GM11168 (cell line): ENCODE data around the gene C14orf93.

ENCODE experiments used
- in situ Hi-C: fragments of 300-500 bp; cut with MboI; formaldehyde crosslinking; loops from one replicate; pipeline ENCODE4 v1.12.0; 2022; ENCODE audit warnings: low sequenced_read_pairs; ENCODE audit not compliant: unreplicated experiment

Gene C14orf93, protein sequence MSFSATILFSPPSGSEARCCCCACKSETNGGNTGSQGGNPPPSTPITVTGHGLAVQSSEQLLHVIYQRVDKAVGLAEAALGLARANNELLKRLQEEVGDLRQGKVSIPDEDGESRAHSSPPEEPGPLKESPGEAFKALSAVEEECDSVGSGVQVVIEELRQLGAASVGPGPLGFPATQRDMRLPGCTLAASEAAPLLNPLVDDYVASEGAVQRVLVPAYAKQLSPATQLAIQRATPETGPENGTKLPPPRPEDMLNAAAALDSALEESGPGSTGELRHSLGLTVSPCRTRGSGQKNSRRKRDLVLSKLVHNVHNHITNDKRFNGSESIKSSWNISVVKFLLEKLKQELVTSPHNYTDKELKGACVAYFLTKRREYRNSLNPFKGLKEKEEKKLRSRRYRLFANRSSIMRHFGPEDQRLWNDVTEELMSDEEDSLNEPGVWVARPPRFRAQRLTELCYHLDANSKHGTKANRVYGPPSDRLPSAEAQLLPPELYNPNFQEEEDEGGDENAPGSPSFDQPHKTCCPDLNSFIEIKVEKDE

GRCh38 chr14:23009939-23010726 lies at the start of gene C14orf93:
TSS of gene C14orf93 (minus strand) at chr14:23010143. CDS start at chr14:22999023, 11,120 bp downstream.
- in situ Hi-C loops, result no loop called here

DNA sequence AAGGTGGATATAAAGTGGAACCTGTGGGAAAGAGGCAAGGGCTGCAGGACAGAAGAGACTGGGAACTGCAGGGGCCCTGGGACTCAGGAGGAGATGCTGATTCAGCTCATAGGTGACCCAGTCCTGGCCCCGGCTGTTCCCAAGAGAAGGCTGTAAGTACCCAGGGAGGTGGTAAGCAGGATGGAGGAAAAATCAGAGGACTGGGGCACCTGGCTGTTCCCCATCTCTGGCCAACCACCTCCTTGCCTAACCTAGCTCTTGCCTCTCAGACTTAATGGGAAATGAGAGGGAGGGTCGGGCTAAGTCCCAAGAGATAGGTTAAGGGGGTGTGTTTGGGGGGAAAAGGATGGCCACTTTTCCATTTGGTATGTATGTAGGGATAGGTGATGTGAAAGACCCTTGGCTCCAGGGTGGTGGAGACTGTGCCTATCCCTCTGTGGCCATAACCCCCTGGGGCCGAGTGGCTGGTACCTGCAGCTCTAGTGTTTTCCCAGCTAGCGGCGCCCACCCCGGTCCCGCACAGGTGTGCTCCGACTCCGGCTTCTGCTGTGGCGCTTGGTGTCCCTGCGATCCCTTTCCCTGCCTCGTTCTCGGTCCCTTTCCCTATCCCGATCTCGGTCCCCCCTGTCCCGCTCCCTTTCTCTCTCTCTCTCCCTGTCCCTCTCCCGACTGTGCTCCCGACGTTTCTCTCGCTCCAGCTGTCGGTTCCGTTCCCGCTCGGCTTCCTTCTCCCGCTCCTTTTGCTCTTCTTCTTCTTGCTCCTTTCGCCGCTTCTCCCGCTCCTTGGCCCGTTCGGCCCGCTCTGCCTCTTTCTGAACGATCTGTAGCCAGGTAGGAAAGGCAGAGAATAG lies 48.9 kb upstream of the C14orf93 start:
- in situ Hi-C loops, result no loop called here

DNA sequence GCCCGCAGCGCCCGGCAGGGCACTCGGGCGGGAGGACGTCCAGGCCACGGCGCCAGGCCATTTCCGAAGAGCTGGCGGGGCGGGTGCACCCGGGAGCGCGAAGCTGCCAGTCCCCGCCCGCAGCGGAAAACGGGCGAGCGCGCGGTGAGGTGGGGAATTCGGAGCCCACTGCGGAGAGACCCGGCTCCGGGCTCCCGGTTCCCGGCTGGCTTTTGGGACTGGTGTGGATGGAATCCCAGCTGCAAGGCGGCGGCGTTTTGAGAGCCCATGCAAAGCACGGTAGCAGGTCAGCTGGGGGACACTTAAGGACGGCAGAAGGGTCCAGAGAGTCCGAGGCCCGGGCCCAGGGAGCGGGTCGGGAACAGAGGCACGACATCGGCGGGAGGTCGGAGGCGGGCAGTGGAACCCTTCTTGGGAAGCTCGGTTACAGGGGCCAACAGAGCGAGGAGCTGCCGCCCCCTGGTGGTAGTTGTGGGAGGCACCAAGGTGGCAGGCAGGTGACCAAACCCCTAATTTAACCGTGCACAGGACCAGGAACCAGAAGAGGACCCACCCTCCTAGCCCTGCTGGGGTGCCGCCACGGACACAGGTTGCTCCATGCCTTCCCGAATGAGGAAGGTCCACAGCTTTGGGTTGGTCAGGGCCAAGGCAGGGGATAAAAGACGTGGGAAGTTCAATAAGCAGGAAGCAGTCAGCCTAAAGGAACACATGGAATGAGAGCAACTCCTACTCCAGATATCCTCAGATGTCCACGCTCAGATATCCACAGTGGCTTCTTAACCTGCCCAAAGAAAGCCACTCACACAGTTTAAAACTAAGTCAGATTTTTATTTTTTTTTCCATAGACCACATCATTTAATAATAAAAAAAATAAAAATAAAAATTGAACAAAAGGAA lies 48.1 kb upstream of the C14orf93 start:
- in situ Hi-C loops, result no loop called here

- in situ Hi-C loops, result no loop called here
Observed at GRCh38 chr14:23056956-23057756, 47.2 kb upstream of the C14orf93 start, which contains the start of gene CDH24. TSS of gene CDH24 (minus strand) at chr14:23057520. CDS start at chr14:23055733, 1,787 bp downstream.

GRCh38 chr14:23056145-23056955 lies 46.4 kb upstream of the C14orf93 start:
- in situ Hi-C loops, result no loop called here

DNA sequence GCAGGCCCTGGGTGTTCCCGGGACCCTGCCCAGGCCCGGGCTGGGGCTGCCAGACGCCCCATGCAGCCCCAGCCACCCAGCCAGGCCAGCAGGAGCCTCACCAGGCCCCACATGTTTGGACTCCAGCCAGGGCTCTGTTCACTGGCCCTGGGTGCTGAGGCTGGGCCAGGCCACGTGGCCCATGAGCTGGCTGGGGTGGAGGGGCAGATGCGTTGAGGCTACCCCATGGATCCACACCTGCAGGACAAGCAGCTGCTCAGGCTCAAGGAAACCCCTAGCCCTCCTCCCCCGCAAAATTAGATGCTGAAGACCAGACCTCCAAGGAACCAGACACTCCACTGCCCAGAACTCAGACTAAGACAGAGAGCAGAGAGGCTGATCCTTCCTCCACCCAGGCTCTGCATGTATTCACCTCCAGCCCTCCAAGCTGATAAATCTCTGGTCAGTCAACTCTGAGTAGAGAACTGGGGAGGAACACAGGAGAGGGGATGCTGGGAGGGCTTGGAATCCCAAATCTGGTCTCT lies 45.7 kb upstream of the C14orf93 start:
- in situ Hi-C loops, result no loop called here

DNA sequence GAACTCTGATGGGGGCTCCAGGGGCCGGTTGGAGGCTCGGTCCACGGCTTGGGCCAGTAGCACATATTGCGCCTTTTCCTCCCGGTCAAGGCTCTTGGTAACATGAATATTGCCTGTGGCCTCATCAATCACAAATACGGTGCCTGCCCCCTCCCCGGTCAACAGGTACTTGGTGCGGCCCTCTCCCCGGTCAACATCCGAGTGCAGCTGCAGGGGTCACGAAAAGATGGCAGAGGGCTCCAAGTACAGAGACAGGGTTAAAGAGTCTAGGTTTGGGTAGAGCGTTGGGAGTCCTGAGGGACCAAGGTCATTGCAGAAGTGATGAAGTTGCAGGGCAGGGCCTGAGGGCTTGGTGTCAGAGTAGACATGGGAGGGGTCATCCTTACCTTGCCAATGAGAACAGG lies 45.2 kb upstream of the C14orf93 start:
- in situ Hi-C loops, result no loop called here

DNA sequence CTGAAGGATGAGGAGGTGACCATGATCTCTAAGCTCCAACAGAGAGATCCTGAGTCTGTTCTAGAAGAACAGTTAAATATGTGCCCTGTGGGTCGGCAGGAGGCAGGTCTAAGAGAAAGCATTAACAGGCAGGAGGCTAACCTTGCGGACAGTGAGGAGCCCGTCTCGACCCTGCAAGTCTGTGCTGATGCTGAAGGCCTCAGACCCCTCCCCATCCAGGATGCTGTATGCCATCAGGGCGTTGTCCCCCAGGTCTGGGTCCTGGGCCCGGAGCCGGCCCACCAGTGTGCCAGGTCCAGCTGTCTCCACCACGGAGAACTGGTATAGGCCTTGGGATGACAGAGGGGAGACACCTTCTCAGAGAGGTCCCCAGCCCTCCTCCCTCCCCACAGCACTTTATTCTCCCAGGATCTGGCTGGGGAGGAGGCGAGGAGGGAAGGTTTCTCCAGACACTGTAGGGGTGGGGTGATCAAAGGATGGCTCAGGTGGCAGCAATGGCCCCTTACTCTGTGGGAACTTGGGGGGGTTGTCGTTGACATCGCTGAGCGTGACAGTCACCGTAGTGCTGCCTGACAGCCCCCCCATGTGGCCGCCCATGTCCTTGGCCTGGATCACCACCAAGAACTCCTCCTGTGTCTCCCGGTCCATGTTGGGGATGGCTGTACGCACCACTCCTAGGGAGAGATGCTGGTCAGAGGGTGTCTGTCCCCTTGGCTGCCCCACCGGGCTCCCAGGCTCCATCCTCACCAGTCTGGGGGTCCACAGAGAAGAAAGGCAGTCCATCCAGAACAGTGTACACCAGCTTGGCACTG lies 44.3 kb upstream of the C14orf93 start:
- in situ Hi-C loops, result no loop called here

GRCh38 chr14:23053426-23053825 lies 43.5 kb upstream of the C14orf93 start:
- in situ Hi-C loops, result no loop called here

DNA sequence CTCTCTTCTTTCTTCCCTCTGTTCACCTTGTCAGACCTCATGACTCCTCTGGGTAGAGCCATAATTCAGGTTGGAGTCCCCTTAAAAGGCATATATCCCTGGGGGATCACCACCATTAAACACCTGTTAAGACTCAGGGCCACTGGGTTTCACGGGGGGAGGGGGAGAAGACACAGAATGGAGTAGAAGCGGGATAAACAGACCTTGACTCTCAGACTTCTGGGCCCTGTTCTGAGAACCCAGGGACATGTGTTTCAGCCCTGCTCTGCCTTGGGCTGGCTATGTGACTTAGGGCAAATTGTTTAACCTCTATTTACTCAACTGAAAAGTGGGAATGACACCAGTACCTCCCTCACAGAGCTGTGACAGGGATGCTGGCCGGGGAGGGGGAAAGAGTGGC lies 42.7 kb upstream of the C14orf93 start:
- in situ Hi-C loops, result no loop called here

DNA sequence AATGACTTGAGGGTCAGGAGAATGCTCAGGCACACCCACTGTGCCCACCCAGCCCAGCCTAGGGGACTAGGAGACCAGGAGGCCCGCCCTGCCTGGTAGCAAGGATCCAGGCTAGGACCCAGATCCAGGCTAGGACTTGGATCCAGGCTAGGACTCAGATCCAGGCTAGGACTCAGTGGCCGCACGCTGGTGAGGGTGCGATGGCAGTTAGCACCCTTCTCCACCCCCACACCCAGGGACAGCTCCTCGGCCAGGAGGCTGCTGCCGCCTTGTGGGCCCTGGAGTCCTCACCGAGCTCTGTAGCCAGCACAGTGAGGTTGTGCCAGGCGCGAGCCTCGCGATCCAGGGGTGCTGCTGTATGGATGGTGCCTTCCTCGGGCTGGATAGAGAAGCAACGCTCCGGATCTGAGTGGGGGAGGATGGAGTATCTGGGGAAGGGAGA lies 42.3 kb upstream of the C14orf93 start:
- in situ Hi-C loops, result no loop called here

DNA sequence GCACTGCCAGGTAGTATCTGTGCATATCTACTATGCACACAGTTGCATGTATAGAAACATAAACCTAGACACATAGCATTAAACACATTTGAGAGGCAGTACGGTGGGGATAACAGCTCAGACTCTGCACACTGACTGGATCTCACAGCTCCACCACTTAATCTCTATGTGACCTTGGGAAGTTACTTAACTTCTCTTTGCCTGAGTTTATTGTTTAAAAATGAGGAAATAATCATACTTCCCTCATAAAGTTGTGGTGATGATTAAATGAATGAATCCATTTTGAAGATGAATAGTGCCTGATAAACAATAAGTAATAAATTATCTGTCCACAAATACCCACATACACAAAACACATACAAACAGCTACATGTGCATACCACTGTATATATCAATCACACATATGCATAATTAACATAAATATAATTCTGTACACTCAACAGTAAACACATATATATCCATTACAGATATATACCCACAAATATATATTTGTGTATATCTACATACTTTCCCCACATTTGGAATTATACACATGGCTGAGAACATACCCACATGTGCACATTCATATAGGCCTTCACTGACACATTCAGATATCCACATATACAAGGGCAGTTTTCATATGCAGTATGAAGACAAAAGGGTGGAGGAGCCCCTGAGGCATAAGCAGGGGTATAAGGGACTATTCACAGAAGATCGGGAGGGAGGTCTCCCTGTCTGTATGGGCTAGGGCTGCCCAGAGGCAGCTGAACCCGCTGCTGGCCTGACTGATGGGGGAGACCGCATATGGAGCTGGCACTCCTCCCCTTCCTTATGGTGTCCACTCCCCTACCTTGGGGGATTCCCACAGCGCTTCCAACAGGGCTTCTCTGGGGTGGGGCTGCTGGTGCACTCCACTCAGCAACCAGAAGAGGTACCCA lies 41.5 kb upstream of the C14orf93 start:
- in situ Hi-C loops, result no loop called here

GRCh38 chr14:23049011-23049410 lies 39.1 kb upstream of the C14orf93 start:
- in situ Hi-C loops, result no loop called here

- in situ Hi-C loops, result no loop called here
Observed at GRCh38 chr14:23047751-23048693, 38.1 kb upstream of the C14orf93 start.
